Measurements from ENCODE around the gene SPACA7. TPM values are rescaled to one million over a fixed set of nuclear protein-coding genes. Genes with fewer than 3 reads are reported as not detected.

Gene SPACA7
- total and polyA plus RNA-seq, 12 donors, result not detected

DNA sequence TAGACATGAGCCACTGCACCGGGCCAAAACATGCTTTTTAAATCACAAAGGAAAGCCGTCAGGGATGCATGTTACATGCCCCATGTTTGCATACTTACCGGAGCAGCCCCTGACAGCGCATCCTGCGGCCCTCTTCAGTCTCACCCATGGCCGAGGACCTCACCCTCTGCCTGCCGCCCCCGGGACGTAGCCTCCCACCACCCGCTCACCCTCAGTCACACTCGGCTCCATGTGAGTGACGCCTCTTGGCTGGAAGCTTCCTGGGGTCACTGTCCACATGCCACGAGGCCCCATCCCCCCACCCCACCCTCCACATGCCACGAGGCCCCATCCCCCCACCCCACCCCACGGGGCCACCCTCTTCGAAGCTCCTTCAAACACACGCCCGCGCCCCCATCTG is 46.1 kb upstream of the SPACA7 start:
- DNase-seq, result no peak
- intact Hi-C loops (cut with DNase I), result no loop called here
- TF ChIP-seq, protein P1, sequence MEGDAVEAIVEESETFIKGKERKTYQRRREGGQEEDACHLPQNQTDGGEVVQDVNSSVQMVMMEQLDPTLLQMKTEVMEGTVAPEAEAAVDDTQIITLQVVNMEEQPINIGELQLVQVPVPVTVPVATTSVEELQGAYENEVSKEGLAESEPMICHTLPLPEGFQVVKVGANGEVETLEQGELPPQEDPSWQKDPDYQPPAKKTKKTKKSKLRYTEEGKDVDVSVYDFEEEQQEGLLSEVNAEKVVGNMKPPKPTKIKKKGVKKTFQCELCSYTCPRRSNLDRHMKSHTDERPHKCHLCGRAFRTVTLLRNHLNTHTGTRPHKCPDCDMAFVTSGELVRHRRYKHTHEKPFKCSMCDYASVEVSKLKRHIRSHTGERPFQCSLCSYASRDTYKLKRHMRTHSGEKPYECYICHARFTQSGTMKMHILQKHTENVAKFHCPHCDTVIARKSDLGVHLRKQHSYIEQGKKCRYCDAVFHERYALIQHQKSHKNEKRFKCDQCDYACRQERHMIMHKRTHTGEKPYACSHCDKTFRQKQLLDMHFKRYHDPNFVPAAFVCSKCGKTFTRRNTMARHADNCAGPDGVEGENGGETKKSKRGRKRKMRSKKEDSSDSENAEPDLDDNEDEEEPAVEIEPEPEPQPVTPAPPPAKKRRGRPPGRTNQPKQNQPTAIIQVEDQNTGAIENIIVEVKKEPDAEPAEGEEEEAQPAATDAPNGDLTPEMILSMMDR (IDR thresholded peaks at IDR 0.05), result no peak
- Histone ChIP-seq H3K4me3 (no peak overlapping the region), H3K9me3 (replicated peaks in 1 of 3) (no peaks in the 10 kb centered on the region), H3K27ac (no peak overlapping the region), H3K27me3 (peaks cover 37% of the 10 kb centered on the region), H3K4me1 (replicated peaks in 1 of 2) (no peaks in the 10 kb centered on the region), H3K36me3 (replicated peaks in 1 of 2) (no peaks in the 10 kb centered on the region)
- WGBS, 4 donors, result 50 to 74% (median 60%) methylated on average over 16 to 19 of the region's 19 CpGs

DNA sequence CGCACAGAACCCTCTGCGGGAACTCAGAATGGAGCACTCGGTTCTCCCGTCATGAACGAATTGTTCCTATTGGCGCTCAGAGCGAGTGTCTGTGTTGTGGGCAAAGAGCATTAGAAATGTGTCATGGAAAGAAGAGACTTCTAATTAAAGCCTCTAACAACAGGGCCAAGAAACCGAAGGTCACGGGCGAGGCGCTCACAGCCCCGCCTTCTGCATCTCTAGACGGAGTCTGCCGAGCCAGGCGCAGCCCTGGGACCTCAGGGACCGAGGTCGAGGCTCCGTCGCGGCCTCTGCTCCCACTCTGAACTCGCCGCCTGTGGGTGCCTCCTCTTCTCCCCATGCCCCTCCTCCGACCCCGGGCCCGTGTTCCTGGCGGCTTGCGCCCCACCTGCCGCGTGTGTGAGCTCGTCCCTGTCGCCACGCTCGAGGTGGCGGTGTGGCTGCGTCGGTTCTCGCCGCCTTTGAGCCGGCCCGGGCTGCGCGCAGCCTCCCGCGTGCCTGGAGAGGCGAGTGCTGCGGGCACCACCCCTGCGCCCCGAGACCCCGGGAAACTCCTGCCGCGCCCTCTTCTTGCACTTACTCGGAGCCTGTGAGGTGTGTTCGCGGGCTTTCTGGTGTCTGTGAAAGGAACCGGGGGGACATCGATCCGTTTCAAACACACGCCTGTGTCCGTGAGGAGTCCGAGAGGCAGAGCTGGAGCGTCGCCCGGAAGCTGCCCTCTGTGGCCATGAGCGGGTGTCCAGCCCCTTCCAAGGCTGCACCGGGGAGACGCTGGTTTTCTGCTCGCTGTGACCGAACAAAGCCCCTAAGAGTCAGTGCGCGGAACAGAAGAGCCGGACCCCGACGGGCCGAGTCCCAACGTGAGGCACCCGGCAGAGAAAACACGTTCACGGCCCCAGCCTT is 45.4 kb upstream of the SPACA7 start:
- peak in 2 of 7 donors; percentile 16 to 29 for DNase-seq
- no peaks in the 10 kb centered on the region for H3K4me1 ChIP-seq (replicated peaks in 1 of 2)
- intact Hi-C loops (cut with DNase I), result no loop called here
- H3K36me3 ChIP-seq (replicated peaks in 1 of 2), result no peaks in the 10 kb centered on the region
- 7 to 32% (median 17%) methylated on average over 40 to 78 of the region's 78 CpGs for WGBS, 4 donors
- peaks cover 37% of the 10 kb centered on the region for H3K27me3 ChIP-seq
- no peak overlapping the region for H3K27ac ChIP-seq
- no peak for TF ChIP-seq POLR2A (IDR thresholded peaks at IDR 0.05)
- TF ChIP-seq, protein P1 (IDR thresholded peaks at IDR 0.05), result no peak
- no peaks in the 10 kb centered on the region for H3K9me3 ChIP-seq (replicated peaks in 1 of 3)
- no peak overlapping the region for H3K4me3 ChIP-seq

DNA sequence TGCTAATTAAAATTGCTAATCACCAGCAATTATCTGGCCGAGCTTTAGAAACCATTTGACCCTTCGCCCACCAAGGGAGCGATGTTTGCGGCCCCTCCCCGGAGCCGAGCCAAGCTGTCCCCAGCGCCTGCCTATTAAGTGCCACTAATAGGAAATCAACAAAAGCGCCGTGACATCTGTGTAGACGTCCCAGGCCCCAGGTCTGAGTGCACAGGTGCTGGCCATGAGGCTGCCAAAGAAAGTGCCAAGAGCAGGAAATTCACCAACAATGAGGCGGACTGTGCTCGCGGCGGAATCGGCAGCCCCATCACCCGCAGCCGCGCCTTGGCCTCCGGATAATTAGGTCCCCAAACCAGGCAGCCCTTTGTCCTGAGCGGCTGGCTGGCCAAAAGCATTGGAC is 44.5 kb upstream of the SPACA7 start:
- peaks cover 37% of the 10 kb centered on the region for H3K27me3 ChIP-seq
- 11 to 35% (median 25%) methylated on average over 17 to 20 of the region's 20 CpGs for WGBS, 4 donors
- intact Hi-C loops (cut with DNase I), result no loop called here
- H3K4me3 ChIP-seq, result no peak overlapping the region
- no peaks in the 10 kb centered on the region for H3K36me3 ChIP-seq (replicated peaks in 1 of 2)
- H3K4me1 ChIP-seq (replicated peaks in 1 of 2), result no peaks in the 10 kb centered on the region
- no peak overlapping the region for H3K27ac ChIP-seq
- TF ChIP-seq POLR2A (IDR thresholded peaks at IDR 0.05), result no peak
- TF ChIP-seq, protein P1 (IDR thresholded peaks at IDR 0.05), result no peak
- DNase-seq, result no peak
- H3K9me3 ChIP-seq (replicated peaks in 1 of 3), result no peaks in the 10 kb centered on the region

DNA sequence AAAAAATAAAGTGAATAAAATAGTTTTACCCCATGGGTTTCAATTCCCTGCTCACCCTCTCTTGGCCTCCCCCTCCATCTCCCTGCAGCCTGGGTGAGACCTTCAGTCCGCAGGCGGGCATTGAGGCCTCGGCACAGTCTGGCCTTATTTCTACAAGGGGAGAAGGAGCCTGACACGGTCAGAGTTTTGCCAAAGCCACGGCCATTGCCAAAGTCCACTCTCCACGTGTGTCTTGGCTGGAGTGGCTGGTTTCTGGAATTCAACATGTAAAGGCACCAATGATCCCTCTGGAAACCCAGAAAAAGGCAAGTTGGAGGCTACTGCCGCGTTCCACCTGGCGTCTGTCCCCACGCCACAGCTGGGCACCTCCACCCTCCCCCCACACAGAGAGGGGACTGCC is 43.4 kb upstream of the SPACA7 start:
- H3K4me3 ChIP-seq, result no peak overlapping the region
- DNase-seq, result no peak
- 67 to 69% (median 68%) methylated on average over 6 to 10 of the region's 10 CpGs for WGBS, 4 donors
- intact Hi-C loops (cut with DNase I), result no loop called here
- no peaks in the 10 kb centered on the region for H3K9me3 ChIP-seq (replicated peaks in 1 of 3)
- H3K27ac ChIP-seq, result no peak overlapping the region
- no peaks in the 10 kb centered on the region for H3K4me1 ChIP-seq (replicated peaks in 1 of 2)
- H3K27me3 ChIP-seq, result peaks cover 37% of the 10 kb centered on the region
- H3K36me3 ChIP-seq (replicated peaks in 1 of 2), result no peaks in the 10 kb centered on the region
- TF ChIP-seq, protein P1 (IDR thresholded peaks at IDR 0.05), result no peak
- TF ChIP-seq POLR2A (IDR thresholded peaks at IDR 0.05), result no peak

All from adrenal gland (tissue), 12 donors.